Neuronal stem cell (in vitro differentiated cells): ENCODE results near the gene OR2K2.
"Not testable (repeated sequence)": the region's sequence is repeated elsewhere in the genome, so short reads cannot be mapped to it uniquely, and the experiment has no call there.

Source experiments
- DNase-seq: peaks from one replicate; pipeline ENCODE4 v3.0.0-alpha.2; 2013; ENCODE audit warnings: low spot score
- H2AFZ ChIP-seq: one replicate; pipeline ENCODE4 v1.6.1; 2013; ENCODE audit warnings: mild to moderate bottlenecking, low read length, inconsistent platforms
- H2AK5ac ChIP-seq: 2 replicates; pipeline ENCODE4 v1.6.1; 2013; ENCODE audit warnings: low read depth, mild to moderate bottlenecking, inconsistent platforms, low read length, moderate library complexity, mixed read lengths
- H2BK120ac ChIP-seq: 2 replicates; pipeline ENCODE4 v1.6.1; 2013; ENCODE audit warnings: low read depth, mild to moderate bottlenecking, inconsistent platforms, low read length, moderate library complexity, mixed read lengths
- H2BK12ac ChIP-seq: one replicate; pipeline ENCODE4 v1.6.1; 2013; ENCODE audit warnings: low read length, inconsistent platforms
- H2BK15ac ChIP-seq: 2 replicates; pipeline ENCODE4 v1.6.1; 2013; ENCODE audit warnings: mild to moderate bottlenecking, low read length, inconsistent platforms, mixed read lengths
- H2BK5ac ChIP-seq: one replicate; pipeline ENCODE4 v1.6.1; 2013; ENCODE audit warnings: inconsistent platforms, mild to moderate bottlenecking, low read length, moderate library complexity
- H3K14ac ChIP-seq: one replicate; pipeline ENCODE4 v1.6.1; 2013; ENCODE audit warnings: low read length, inconsistent platforms
- H3K18ac ChIP-seq: 2 replicates; pipeline ENCODE4 v1.6.1; 2013; ENCODE audit warnings: low read length, inconsistent platforms
- H3K23ac ChIP-seq: 2 replicates; pipeline ENCODE4 v1.6.1; 2013; ENCODE audit warnings: low read depth, mild to moderate bottlenecking, mixed read lengths, low read length, inconsistent platforms; ENCODE audit not compliant: poor library complexity
- H3K27ac ChIP-seq: replicated peaks from 3 replicates; pipeline ENCODE4 v1.5.1; 2013; ENCODE audit warnings: low read length, inconsistent platforms
- H3K27me3 ChIP-seq, 3 experiments: 2 replicates each; pipeline ENCODE4 v1.6.1; 2013; ENCODE audit warnings: low read length in 3 of 3, mild to moderate bottlenecking in 2 of 3, inconsistent platforms in 1 of 3, low read depth in 1 of 3, mixed read lengths in 1 of 3, moderate library complexity in 1 of 3; ENCODE audit not compliant: control insufficient read depth in 3 of 3, insufficient read depth in 3 of 3
- H3K36me3 ChIP-seq, 2 donors: replicated peaks in 1 of 2; 2 replicates each; pipeline ENCODE4 v1.6.1; 2013; ENCODE audit warnings: low read length in 2 of 2; ENCODE audit not compliant: control insufficient read depth in 2 of 2, insufficient read depth in 2 of 2
- H3K4ac ChIP-seq: 2 replicates; pipeline ENCODE4 v1.6.1; 2013; ENCODE audit warnings: inconsistent platforms, mild to moderate bottlenecking, low read length, moderate library complexity
- H3K4me1 ChIP-seq, 2 donors: 1 replicate in 1 of 2; 2 replicates in 1 of 2; pipeline ENCODE4 v1.6.1; 2013; ENCODE audit warnings: low read length in 2 of 2, low read depth in 1 of 2; ENCODE audit not compliant: control insufficient read depth in 2 of 2, insufficient read depth in 1 of 2
- H3K4me2 ChIP-seq: one replicate; pipeline ENCODE4 v1.6.1; 2013; ENCODE audit warnings: mild to moderate bottlenecking, low read length, inconsistent platforms; ENCODE audit not compliant: insufficient read depth, poor library complexity, severe bottlenecking
- H3K4me3 ChIP-seq, 2 donors: 2 replicates each; pipeline ENCODE4 v1.5.1; 2013; ENCODE audit warnings: low read length in 2 of 2, mild to moderate bottlenecking in 2 of 2, inconsistent platforms in 1 of 2, moderate library complexity in 1 of 2
- H3K79me1 ChIP-seq: one replicate; pipeline ENCODE4 v1.6.1; 2013; ENCODE audit warnings: low read depth, mild to moderate bottlenecking, inconsistent platforms, low read length, moderate library complexity
- H3K9ac ChIP-seq: one replicate; pipeline ENCODE4 v1.6.1; 2013; ENCODE audit warnings: mild to moderate bottlenecking, low read depth, low read length, inconsistent platforms; ENCODE audit not compliant: poor library complexity
- H3K9me3 ChIP-seq, 2 donors: replicated peaks in 1 of 2; 2 replicates each; pipeline versions ENCODE3 to v1.6.1; 2013; ENCODE audit warnings: low read length in 2 of 2, mild to moderate bottlenecking in 2 of 2, inconsistent platforms in 1 of 2, low read depth in 1 of 2, mixed read lengths in 1 of 2, moderate library complexity in 1 of 2; ENCODE audit not compliant: control insufficient read depth in 2 of 2, insufficient read depth in 1 of 2
- H4K8ac ChIP-seq: one replicate; pipeline ENCODE4 v1.6.1; 2013; ENCODE audit warnings: low read depth, mild to moderate bottlenecking, inconsistent platforms, low read length, moderate library complexity
- H4K91ac ChIP-seq: one replicate; pipeline ENCODE4 v1.6.1; 2013; ENCODE audit warnings: low read length, low read depth, mild to moderate bottlenecking, inconsistent platforms; ENCODE audit not compliant: poor library complexity
- WGBS, 2 donors: extraction: QIAGEN DNeasy Blood & Tissue Kit; methylation state at CpG; one replicate each; pipeline ENCODE4 v1.1.7; 2013; ENCODE audit warnings: missing lambda C conversion rate in 2 of 2, mixed read lengths in 1 of 2; ENCODE audit not compliant: insufficient read length in 2 of 2, insufficient replicate concordance in 1 of 2; ENCODE audit errors: extremely low coverage in 2 of 2; 5-methylcytosine and 5-hydroxymethylcytosine counted together

The OR2K2 gene

GRCh38 chr9:111280795-111281194 lies 49.2 kb downstream of the OR2K2 start:
- H2AK5ac ChIP-seq, H3K27me3 ChIP-seq, H3K4me2 ChIP-seq, H3K23ac ChIP-seq, H3K9ac ChIP-seq, H2BK15ac ChIP-seq, H3K14ac ChIP-seq, H4K91ac ChIP-seq, H4K8ac ChIP-seq, H3K79me1 ChIP-seq, H3K18ac ChIP-seq, H2BK120ac ChIP-seq, H2BK12ac ChIP-seq, H3K4me3 ChIP-seq, DNase-seq, H3K27ac ChIP-seq, H2AFZ ChIP-seq, H3K9me3 ChIP-seq, H2BK5ac ChIP-seq, H3K4ac ChIP-seq, H3K36me3 ChIP-seq: not testable (repeated sequence)
- no CpG with 5 or more reads among the region's 1 CpG for WGBS, 2 donors
- peaks cover 0 to 11% of the 10 kb centered on the region in 2 donors for H3K4me1 ChIP-seq
